Common myeloid progenitor, CD34-positive (primary cell): ENCODE measurements around the gene ATP8B4.

Source experiments
- CTCF ChIA-PET: fragments of 350-600 bp; sonication (Branson Sonifier 250); formaldehyde crosslinking; loops from one replicate; lab custom pipeline; 2021; ENCODE audit warnings: antibody characterized with exemption; lab: Charles Lee
- POLR2A ChIA-PET: fragments of 350-600 bp; sonication (Branson Sonifier 250); formaldehyde crosslinking; loops from one replicate; lab custom pipeline; 2021; ENCODE audit warnings: antibody characterized with exemption; lab: Charles Lee
- DNase-seq, 3 donors: peaks; one replicate each; pipeline versions ENCODE4 v3.0.0 to v3.0.0-alpha.2; 2013
- H3K27ac ChIP-seq, 2 experiments: 1 replicate in 1 of 2; 2 replicates in 1 of 2; pipeline ENCODE4 v1.7.0; 2013; ENCODE audit warnings: inconsistent platforms in 2 of 2, low read length in 2 of 2, mild to moderate bottlenecking in 2 of 2, low read depth in 1 of 2, moderate library complexity in 1 of 2; ENCODE audit not compliant: severe bottlenecking in 2 of 2, insufficient read depth in 1 of 2, poor library complexity in 1 of 2
- H3K27me3 ChIP-seq, 5 experiments: replicated peaks in 2 of 5; 1 replicate in 3 of 5; 2 replicates in 2 of 5; pipeline versions ENCODE4 v1.6.1 to v1.7.0; 2013; ENCODE audit warnings: low read length in 4 of 5, mild to moderate bottlenecking in 2 of 5, moderate library complexity in 2 of 5, inconsistent platforms in 1 of 5; ENCODE audit not compliant: insufficient read depth in 5 of 5, control insufficient read depth in 4 of 5
- H3K36me3 ChIP-seq, 4 experiments: 1 replicate in 2 of 4; 2 replicates in 2 of 4; pipeline versions ENCODE4 v1.6.1 to v1.7.0; 2013; ENCODE audit warnings: low read length in 3 of 4, control low read depth in 1 of 4, mild to moderate bottlenecking in 1 of 4; ENCODE audit not compliant: control insufficient read depth in 4 of 4, insufficient read depth in 4 of 4
- H3K4me1 ChIP-seq, 4 experiments: 1 replicate in 3 of 4; 2 replicates in 1 of 4; pipeline versions ENCODE4 v1.6.1 to v1.7.1; 2013; ENCODE audit warnings: low read length in 3 of 4, mild to moderate bottlenecking in 3 of 4, control low read depth in 1 of 4, inconsistent platforms in 1 of 4, moderate library complexity in 1 of 4; ENCODE audit not compliant: control insufficient read depth in 4 of 4, insufficient read depth in 4 of 4; ENCODE audit errors: control extremely low read depth in 1 of 4
- H3K4me3 ChIP-seq, 7 experiments: 1 replicate in 4 of 7; 2 replicates in 3 of 7; pipeline versions ENCODE4 v1.5.1 to v1.7.0; 2013; ENCODE audit warnings: mild to moderate bottlenecking in 7 of 7, low read length in 6 of 7, moderate library complexity in 6 of 7, inconsistent platforms in 2 of 7, low read depth in 2 of 7, control low read depth in 1 of 7; ENCODE audit not compliant: insufficient read depth in 4 of 7, control insufficient read depth in 1 of 7; ENCODE audit errors: extremely low read depth in 1 of 7
- H3K9me3 ChIP-seq, 5 experiments: 1 replicate in 4 of 5; 2 replicates in 1 of 5; pipeline versions ENCODE4 v1.6.1 to v1.7.1; 2013; ENCODE audit warnings: low read length in 4 of 5, mild to moderate bottlenecking in 2 of 5, inconsistent platforms in 1 of 5, low read depth in 1 of 5, moderate library complexity in 1 of 5; ENCODE audit not compliant: control insufficient read depth in 4 of 5, insufficient read depth in 2 of 5; ENCODE audit errors: control extremely low read depth in 1 of 5
- WGBS: methylation state at CpG from one replicate; pipeline ENCODE4 v1.1.5; 2013; ENCODE audit not compliant: insufficient coverage; 5-methylcytosine and 5-hydroxymethylcytosine counted together

The ATP8B4 gene

DNA sequence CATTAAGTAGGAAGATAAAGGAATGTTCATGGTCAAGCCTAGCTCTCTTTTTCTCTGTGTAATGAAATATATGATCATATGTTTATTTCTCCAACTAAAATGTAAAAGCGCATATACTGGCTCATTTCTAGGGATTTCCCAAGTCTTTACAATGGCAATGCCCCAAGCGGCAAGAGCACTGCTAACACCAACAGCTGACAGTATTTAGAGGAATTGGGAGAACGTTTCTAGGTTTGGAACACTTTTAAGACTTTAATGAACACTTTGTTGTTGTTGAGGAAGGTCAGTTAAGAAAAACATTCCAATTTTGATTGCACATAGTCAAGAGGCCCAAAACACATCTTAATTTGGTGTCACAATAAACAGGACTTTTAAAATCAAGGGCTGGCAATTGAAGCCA, 132.7 kb downstream of the ATP8B4 start:
- no peaks in the 10 kb centered on the region for H3K27me3 ChIP-seq
- H3K4me3 ChIP-seq: no peak overlapping the region
- 89% methylated on average over 2 of the region's 3 CpGs for WGBS
- ChIA-PET CTCF (interaction anchor here (0.7 to 0.9 kb wide), 2 partner anchors 8 to 96 kb away, joined by 3 read pairs; no protein-coding TSS in a partner anchor), POLR2A (no interaction called here)
- no peak for DNase-seq
- H3K36me3 ChIP-seq: peaks cover 12 to 88% (median 49%) of the 10 kb centered on the region in 4 experiments
- H3K4me1 ChIP-seq: peaks cover 2 to 24% (median 13%) of the 10 kb centered on the region in 4 experiments
- H3K9me3 ChIP-seq: no peaks in the 10 kb centered on the region
- H3K27ac ChIP-seq: no peak overlapping the region

DNA sequence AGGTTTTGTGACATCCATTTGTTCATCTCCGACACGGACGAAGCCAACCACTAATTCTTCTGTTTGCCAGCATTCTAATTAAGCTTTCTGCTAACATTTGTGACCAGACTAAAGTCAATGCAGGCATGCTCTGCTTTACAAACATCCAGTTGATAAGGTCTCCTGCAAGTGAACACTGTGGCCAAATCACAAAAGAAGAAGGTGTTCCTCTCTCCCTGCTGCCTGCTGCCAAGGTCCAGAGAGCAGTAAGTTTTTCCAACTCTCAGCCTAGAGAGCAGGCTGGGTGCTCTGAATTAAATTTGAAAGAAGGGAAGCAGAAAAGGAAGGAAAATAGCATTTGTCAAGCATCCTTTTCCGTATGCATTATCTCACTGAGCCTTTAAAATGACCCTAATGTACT, 133.6 kb downstream of the ATP8B4 start:
- no peaks in the 10 kb centered on the region for H3K9me3 ChIP-seq
- no peak overlapping the region for H3K27ac ChIP-seq
- POLR2A ChIA-PET: interaction anchor here (0.7 kb wide), 1 partner anchor 43 kb away, joined by 4 read pairs; no protein-coding TSS in a partner anchor
- H3K4me3 ChIP-seq: no peak overlapping the region
- DNase-seq: no peak
- H3K4me1 ChIP-seq: peaks cover 2 to 24% (median 13%) of the 10 kb centered on the region in 4 experiments
- CTCF ChIA-PET: interaction anchor here (0.9 kb wide), 1 partner anchor 9 kb away, joined by 3 read pairs; no protein-coding TSS in a partner anchor
- 68% methylated on average over 3 of the region's 4 CpGs for WGBS
- no peaks in the 10 kb centered on the region for H3K27me3 ChIP-seq
- peaks cover 17 to 88% (median 50%) of the 10 kb centered on the region in 4 experiments for H3K36me3 ChIP-seq

DNA sequence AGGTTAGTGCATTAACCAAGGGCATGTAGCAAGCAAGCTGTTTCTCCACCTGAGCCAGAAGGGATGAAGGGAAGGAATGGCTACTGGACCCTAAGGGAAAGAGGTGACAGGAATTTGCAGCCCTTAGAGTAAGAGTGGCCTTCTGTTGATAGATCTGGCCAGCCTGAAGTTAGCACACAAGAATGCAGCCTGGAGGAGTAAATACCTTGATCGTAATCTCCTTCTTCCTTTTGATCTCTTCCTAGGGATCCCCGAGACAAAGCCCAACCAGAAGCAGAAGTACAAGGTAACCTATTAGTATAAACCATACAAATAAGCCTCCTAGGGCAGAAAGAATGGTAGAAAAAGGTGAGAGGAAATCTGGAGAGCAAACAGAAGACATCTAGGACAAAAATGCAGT, 134.6 kb downstream of the ATP8B4 start:
- no peak for DNase-seq
- CTCF ChIA-PET: no interaction called here
- no peak overlapping the region for H3K27ac ChIP-seq
- H3K4me3 ChIP-seq: no peak overlapping the region
- no peaks in the 10 kb centered on the region for H3K9me3 ChIP-seq
- POLR2A ChIA-PET: interaction anchor here (0.6 kb wide), 1 partner anchor 10 kb away, joined by 6 read pairs; no protein-coding TSS in a partner anchor
- peaks cover 2 to 15% (median 7%) of the 10 kb centered on the region in 4 experiments for H3K4me1 ChIP-seq
- no peaks in the 10 kb centered on the region for H3K27me3 ChIP-seq
- WGBS: no CpG with 5 or more reads among the region's 2 CpGs
- H3K36me3 ChIP-seq: peaks cover 22 to 88% (median 54%) of the 10 kb centered on the region in 4 experiments

GRCh38 chr15:49982584-49982983, 136.4 kb downstream of the ATP8B4 start:
- Histone ChIP-seq H3K4me1 (peaks cover 0 to 4% (median 3%) of the 10 kb centered on the region in 4 experiments), H3K27ac (no peak overlapping the region), H3K9me3 (no peaks in the 10 kb centered on the region), H3K27me3 (no peaks in the 10 kb centered on the region), H3K36me3 (peaks cover 25 to 91% (median 60%) of the 10 kb centered on the region in 4 experiments), H3K4me3 (no peak overlapping the region)
- 94% methylated on average over 3 of the region's 3 CpGs for WGBS
- CTCF ChIA-PET: interaction anchor here (1.0 to 1.8 kb wide), 2 partner anchors 69 to 132 kb away, joined by 3 to 4 read pairs; no protein-coding TSS in a partner anchor
- POLR2A ChIA-PET: interaction anchor here (0.5 kb wide), 1 partner anchor 1344 kb away, joined by 3 read pairs; no protein-coding TSS in a partner anchor
- DNase-seq: no peak

- Histone ChIP-seq H3K4me3 (no peak overlapping the region), H3K4me1 (no peaks in the 10 kb centered on the region), H3K27me3 (no peaks in the 10 kb centered on the region), H3K9me3 (no peaks in the 10 kb centered on the region), H3K36me3 (peaks cover 18 to 84% (median 56%) of the 10 kb centered on the region in 4 experiments), H3K27ac (no peak overlapping the region)
- POLR2A ChIA-PET: interaction anchor here (0.5 kb wide), 2 partner anchors 11 to 744 kb away, joined by 3 read pairs; no protein-coding TSS in a partner anchor
- DNase-seq: no peak
- CTCF ChIA-PET: interaction anchor here (0.6 to 1.9 kb wide), 3 partner anchors 10 to 69 kb away, joined by 3 to 7 read pairs (median 3); no protein-coding TSS in a partner anchor
- 100% methylated on average over 2 of the region's 2 CpGs for WGBS
These were observed 139.2 kb downstream of the ATP8B4 start for GRCh38 chr15:49979705-49980382.

DNA sequence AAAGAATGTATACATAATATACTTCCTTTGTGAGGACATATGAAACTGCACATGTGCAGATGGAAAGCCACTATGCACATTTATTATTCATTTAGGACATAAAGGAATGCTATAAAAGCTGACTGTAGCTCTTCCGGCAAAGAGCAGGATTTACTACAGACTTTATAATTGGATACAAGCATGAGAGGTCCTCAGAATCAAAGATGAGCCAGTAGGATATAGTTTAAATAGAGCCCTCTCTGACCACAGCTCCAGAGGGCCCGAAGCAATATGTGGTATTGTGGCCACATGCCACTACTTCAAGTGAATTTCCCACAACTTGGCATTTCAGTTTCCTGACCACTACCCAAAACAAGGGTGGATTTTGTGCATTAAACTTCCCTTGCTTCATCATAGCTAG, 140.9 kb downstream of the ATP8B4 start:
- Histone ChIP-seq H3K27ac (no peak overlapping the region), H3K9me3 (no peaks in the 10 kb centered on the region), H3K27me3 (no peaks in the 10 kb centered on the region), H3K36me3 (peaks cover 17 to 81% (median 50%) of the 10 kb centered on the region in 4 experiments), H3K4me1 (no peaks in the 10 kb centered on the region), H3K4me3 (no peak overlapping the region)
- ChIA-PET CTCF (interaction anchor here (0.7 to 1.9 kb wide), 3 partner anchors 8 to 24 kb away, joined by 3 to 7 read pairs (median 4); no protein-coding TSS in a partner anchor), POLR2A (interaction anchor here (0.5 kb wide), 1 partner anchor 491 kb away, joined by 3 read pairs; no protein-coding TSS in a partner anchor)
- WGBS: no CpG with 5 or more reads among the region's 2 CpGs
- DNase-seq: no peak

DNA sequence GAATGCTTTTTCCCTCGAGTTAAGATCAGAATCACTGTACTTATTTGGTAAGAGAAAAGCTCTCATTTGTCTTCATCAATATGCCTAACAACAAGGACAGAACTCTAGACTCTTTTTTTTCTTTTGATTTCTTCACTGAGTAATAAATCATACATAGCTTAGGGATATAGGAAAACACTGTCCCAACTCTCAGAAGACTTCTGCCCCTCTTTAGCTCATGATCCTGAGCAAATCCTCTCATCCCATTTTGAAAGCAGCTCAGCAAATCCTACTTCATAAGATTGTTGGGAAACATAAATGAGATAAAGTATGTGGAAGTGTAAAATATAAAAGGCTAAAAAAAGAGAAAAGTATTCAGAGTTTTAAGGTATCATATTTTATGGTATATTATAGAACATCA, 141.7 kb downstream of the ATP8B4 start:
- ChIA-PET POLR2A (no interaction called here), CTCF (no interaction called here)
- Histone ChIP-seq H3K4me1 (no peaks in the 10 kb centered on the region), H3K9me3 (no peaks in the 10 kb centered on the region), H3K27ac (no peak overlapping the region), H3K27me3 (no peaks in the 10 kb centered on the region), H3K36me3 (peaks cover 17 to 84% (median 54%) of the 10 kb centered on the region in 4 experiments), H3K4me3 (no peak overlapping the region)
- DNase-seq: no peak
- WGBS: 100% methylated on average over 1 of the region's 1 CpG
